Loucy (cell line): ENCODE data around the gene FHL1.
"Not testable (repeated sequence)": the region's sequence is repeated elsewhere in the genome, so short reads cannot be mapped to it uniquely, and the experiment has no call there.

Experiments used
- H2AFZ ChIP-seq: fragments of 200-600 bp; sonication (generic); 2 replicates; pipeline ENCODE4 v1.6.0; 2016; ENCODE audit warnings: antibody characterized with exemption, mild to moderate bottlenecking, low read length, moderate library complexity
- H3F3A ChIP-seq: fragments of 200-600 bp; 2 replicates; pipeline ENCODE4 v1.6.0; 2016; ENCODE audit warnings: antibody characterized with exemption, low read depth, mild to moderate bottlenecking
- H3K27me3 ChIP-seq: fragments of 200-600 bp; sonication (generic); 2 replicates; pipeline ENCODE4 v1.6.1; 2014; ENCODE audit warnings: low read length, mild to moderate bottlenecking; ENCODE audit not compliant: insufficient read depth, poor library complexity, severe bottlenecking
- H3K36me3 ChIP-seq: fragments of 200-600 bp; sonication (generic); 2 replicates; pipeline ENCODE4 v1.6.1; 2016; ENCODE audit warnings: low read length; ENCODE audit not compliant: insufficient read depth
- H3K4me1 ChIP-seq: fragments of 200-600 bp; sonication (generic); 2 replicates; pipeline ENCODE4 v1.5.1; 2014; ENCODE audit warnings: low read length, mild to moderate bottlenecking; ENCODE audit not compliant: insufficient read depth, poor library complexity, severe bottlenecking
- H3K4me2 ChIP-seq: fragments of 200-600 bp; sonication (generic); 2 replicates; pipeline ENCODE4 v1.6.0; 2014; ENCODE audit warnings: antibody characterized with exemption, low read length, low read depth, mild to moderate bottlenecking; ENCODE audit not compliant: poor library complexity, severe bottlenecking
- H3K4me3 ChIP-seq: fragments of 200-600 bp; sonication (generic); 2 replicates; pipeline ENCODE4 v1.5.1; 2014; ENCODE audit warnings: low read length, mild to moderate bottlenecking, mixed read lengths; ENCODE audit not compliant: poor library complexity, severe bottlenecking
- H3K79me2 ChIP-seq: fragments of 200-600 bp; sonication (generic); 2 replicates; pipeline ENCODE4 v1.6.1; 2014; ENCODE audit warnings: low read length; ENCODE audit not compliant: insufficient read depth
- H3K9ac ChIP-seq: fragments of 200-600 bp; sonication (generic); 2 replicates; pipeline ENCODE4 v1.6.0; 2014; ENCODE audit warnings: mild to moderate bottlenecking, low read depth, low read length, moderate library complexity; ENCODE audit not compliant: poor library complexity, severe bottlenecking
- H3K9me2 ChIP-seq: fragments of 200-600 bp; sonication (generic); replicated peaks from 2 replicates; pipeline ENCODE4 v1.6.1; 2016; ENCODE audit warnings: low read depth, low read length, mixed read lengths
- H3K9me3 ChIP-seq: fragments of 200-600 bp; sonication (generic); 2 replicates; pipeline ENCODE4 v1.6.1; 2014; ENCODE audit warnings: mild to moderate bottlenecking, antibody characterized with exemption, low read length, low read depth; ENCODE audit not compliant: insufficient read depth
- H4K20me1 ChIP-seq: fragments of 200-600 bp; sonication (generic); 2 replicates; pipeline ENCODE4 v1.6.0; 2014; ENCODE audit warnings: antibody characterized with exemption, low read length, mild to moderate bottlenecking; ENCODE audit not compliant: insufficient read depth, poor library complexity, severe bottlenecking
- EZH2phosphoT487 ChIP-seq: fragments of 200-600 bp; IDR thresholded peaks from 2 replicates; pipeline ENCODE4 v1.6.1; 2018; ENCODE audit warnings: antibody characterized with exemption, mild to moderate bottlenecking, moderate library complexity, borderline replicate concordance
- TF ChIP-seq, protein P1 (sequence below): fragments of 200-600 bp; sonication (generic); conservative IDR thresholded peaks from 2 replicates; pipeline ENCODE4 v1.5.1; 2014; ENCODE audit warnings: mild to moderate bottlenecking, antibody characterized with exemption, low read length

Gene FHL1

DNA sequence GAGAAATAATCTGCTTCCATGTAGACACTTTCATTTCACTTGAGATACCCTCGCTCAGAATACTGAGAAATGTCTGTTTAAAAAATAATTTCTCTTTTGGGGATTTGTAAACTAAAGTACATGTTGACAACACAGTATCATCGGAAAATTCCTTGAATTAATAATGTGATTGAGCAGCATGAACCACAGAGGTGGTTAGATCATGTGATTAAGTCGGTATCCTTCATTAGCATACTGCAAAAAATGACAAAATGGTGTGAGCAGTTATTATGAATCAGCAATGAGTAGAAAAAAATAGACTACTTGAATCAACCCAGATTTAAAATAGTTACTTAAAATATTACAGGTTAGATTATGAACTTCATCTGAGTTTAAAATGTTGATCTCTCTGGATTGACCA lies 89.7 kb downstream of the FHL1 start:
- H2AFZ ChIP-seq, result no peak overlapping the region
- H3K9me3 ChIP-seq, result no peaks in the 10 kb centered on the region
- no peaks in the 10 kb centered on the region for H3K4me1 ChIP-seq
- no peaks in the 10 kb centered on the region for H3F3A ChIP-seq
- H3K9me2 ChIP-seq, result no peaks in the 10 kb centered on the region
- H3K4me3 ChIP-seq, result no peak overlapping the region
- no peaks in the 10 kb centered on the region for H3K27me3 ChIP-seq
- H4K20me1 ChIP-seq, result no peaks in the 10 kb centered on the region
- TF ChIP-seq, protein P1, sequence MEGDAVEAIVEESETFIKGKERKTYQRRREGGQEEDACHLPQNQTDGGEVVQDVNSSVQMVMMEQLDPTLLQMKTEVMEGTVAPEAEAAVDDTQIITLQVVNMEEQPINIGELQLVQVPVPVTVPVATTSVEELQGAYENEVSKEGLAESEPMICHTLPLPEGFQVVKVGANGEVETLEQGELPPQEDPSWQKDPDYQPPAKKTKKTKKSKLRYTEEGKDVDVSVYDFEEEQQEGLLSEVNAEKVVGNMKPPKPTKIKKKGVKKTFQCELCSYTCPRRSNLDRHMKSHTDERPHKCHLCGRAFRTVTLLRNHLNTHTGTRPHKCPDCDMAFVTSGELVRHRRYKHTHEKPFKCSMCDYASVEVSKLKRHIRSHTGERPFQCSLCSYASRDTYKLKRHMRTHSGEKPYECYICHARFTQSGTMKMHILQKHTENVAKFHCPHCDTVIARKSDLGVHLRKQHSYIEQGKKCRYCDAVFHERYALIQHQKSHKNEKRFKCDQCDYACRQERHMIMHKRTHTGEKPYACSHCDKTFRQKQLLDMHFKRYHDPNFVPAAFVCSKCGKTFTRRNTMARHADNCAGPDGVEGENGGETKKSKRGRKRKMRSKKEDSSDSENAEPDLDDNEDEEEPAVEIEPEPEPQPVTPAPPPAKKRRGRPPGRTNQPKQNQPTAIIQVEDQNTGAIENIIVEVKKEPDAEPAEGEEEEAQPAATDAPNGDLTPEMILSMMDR, result no peak
- no peak for TF ChIP-seq EZH2phosphoT487
- H3K79me2 ChIP-seq, result no peaks in the 10 kb centered on the region
- peaks cover 19% of the 10 kb centered on the region; the same call in 1 of the 2 replicates for H3K36me3 ChIP-seq
- no peak overlapping the region for H3K9ac ChIP-seq
- no peak overlapping the region for H3K4me2 ChIP-seq

DNA sequence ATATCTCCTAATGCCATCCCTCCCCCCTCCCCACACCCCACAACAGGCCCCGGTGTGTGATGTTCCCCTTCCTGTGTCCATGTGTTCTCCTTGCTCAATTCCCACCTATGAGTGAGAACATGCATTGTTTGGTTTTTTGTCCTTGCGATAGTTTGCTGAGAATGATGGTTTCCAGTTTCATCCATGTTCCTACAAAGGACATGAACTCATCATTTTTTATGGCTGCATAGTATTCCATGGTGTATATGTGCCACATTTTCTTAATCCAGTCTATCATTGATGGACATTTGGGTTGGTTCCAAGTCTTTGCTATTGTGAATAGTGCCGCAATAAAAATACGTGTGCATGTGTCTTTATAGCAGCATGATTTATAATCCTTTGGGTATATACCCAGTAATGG lies 90.5 kb downstream of the FHL1 start:
- not testable (repeated sequence) for H3K4me2 ChIP-seq, H3K9me2 ChIP-seq, H3K4me3 ChIP-seq, H3F3A ChIP-seq, H3K27me3 ChIP-seq, H4K20me1 ChIP-seq, H3K79me2 ChIP-seq, H3K4me1 ChIP-seq, H2AFZ ChIP-seq, H3K9me3 ChIP-seq, H3K9ac ChIP-seq
- peaks cover 22% of the 10 kb centered on the region; the same call in 1 of the 2 replicates for H3K36me3 ChIP-seq

DNA sequence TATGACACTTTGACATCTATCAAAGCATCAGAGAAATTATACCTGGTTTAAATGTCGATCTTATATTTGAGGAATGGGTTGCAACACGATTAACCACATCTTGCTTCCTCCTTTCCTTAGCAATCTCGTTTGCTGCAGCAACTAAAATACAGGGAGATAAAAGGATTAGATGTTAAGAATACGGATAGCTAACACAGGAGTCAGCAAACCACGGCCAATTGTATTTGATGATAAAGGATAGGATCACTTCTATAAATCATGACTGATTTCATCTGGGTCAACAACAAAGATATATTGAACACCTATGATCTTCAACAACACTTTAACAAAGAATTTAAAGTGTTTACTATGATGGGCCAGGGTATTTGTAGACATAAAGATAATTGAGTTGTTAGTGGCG lies 98.9 kb downstream of the FHL1 start:
- Histone ChIP-seq H3K36me3 (peaks cover 8% of the 10 kb centered on the region; the same call in 1 of the 2 replicates), H2AFZ (no peak overlapping the region), H4K20me1 (peaks cover 7% of the 10 kb centered on the region), H3K4me2 (no peak overlapping the region), H3K9ac (no peak overlapping the region), H3K79me2 (peaks cover 29% of the 10 kb centered on the region), H3K9me2 (no peaks in the 10 kb centered on the region), H3K4me3 (no peak overlapping the region), H3F3A (no peaks in the 10 kb centered on the region), H3K4me1 (peaks cover 13% of the 10 kb centered on the region), H3K27me3 (no peaks in the 10 kb centered on the region), H3K9me3 (no peaks in the 10 kb centered on the region)
- TF ChIP-seq, protein P1, result no peak
- no peak for TF ChIP-seq EZH2phosphoT487
